Effector memory CD4-positive, alpha-beta T cell (primary cell): ENCODE data around the gene RPS6KA6.

Experiments used
- DNase-seq, 3 donors: peaks; one replicate each; pipeline ENCODE4 v3.0.0-alpha.2; 2020
- H3K27ac ChIP-seq: 2 replicates; pipeline ENCODE4 v1.7.0; 2013; ENCODE audit warnings: mild to moderate bottlenecking, low read length, moderate library complexity; ENCODE audit not compliant: insufficient read depth, poor library complexity, severe bottlenecking
- H3K27me3 ChIP-seq: replicated peaks from 2 replicates; pipeline ENCODE4 v1.7.0; 2013; ENCODE audit warnings: mild to moderate bottlenecking, low read length; ENCODE audit not compliant: insufficient read depth, control insufficient read depth, poor library complexity, severe bottlenecking
- H3K36me3 ChIP-seq: 2 replicates; pipeline ENCODE4 v1.7.0; 2013; ENCODE audit warnings: mild to moderate bottlenecking, low read length, moderate library complexity; ENCODE audit not compliant: control insufficient read depth, insufficient read depth
- H3K4me1 ChIP-seq: 2 replicates; pipeline ENCODE4 v1.7.0; 2013; ENCODE audit warnings: low read length, mild to moderate bottlenecking; ENCODE audit not compliant: control insufficient read depth, insufficient read depth, poor library complexity, severe bottlenecking
- H3K4me3 ChIP-seq: 2 replicates; pipeline ENCODE4 v1.7.0; 2013; ENCODE audit warnings: low read length, low read depth, mild to moderate bottlenecking; ENCODE audit not compliant: insufficient read depth, poor library complexity, severe bottlenecking
- H3K9me3 ChIP-seq: 2 replicates; pipeline ENCODE4 v1.7.0; 2013; ENCODE audit warnings: mild to moderate bottlenecking, low read length, moderate library complexity; ENCODE audit not compliant: control insufficient read depth

The RPS6KA6 gene

GRCh38 chrX:84197550-84197949 lies 9.6 kb upstream of the RPS6KA6 start:
- Histone ChIP-seq H3K4me1 (no peaks in the 10 kb centered on the region), H3K4me3 (no peak overlapping the region), H3K27ac (no peak overlapping the region), H3K36me3 (no peaks in the 10 kb centered on the region), H3K27me3 (no peaks in the 10 kb centered on the region), H3K9me3 (no peaks in the 10 kb centered on the region)
- DNase-seq, result no peak

- Histone ChIP-seq H3K27me3 (no peaks in the 10 kb centered on the region), H3K4me3 (no peak overlapping the region), H3K9me3 (no peaks in the 10 kb centered on the region), H3K36me3 (no peaks in the 10 kb centered on the region), H3K4me1 (no peaks in the 10 kb centered on the region), H3K27ac (no peak overlapping the region)
- no peak for DNase-seq
Observed at GRCh38 chrX:84192006-84192405, 4.0 kb upstream of the RPS6KA6 start.

DNA sequence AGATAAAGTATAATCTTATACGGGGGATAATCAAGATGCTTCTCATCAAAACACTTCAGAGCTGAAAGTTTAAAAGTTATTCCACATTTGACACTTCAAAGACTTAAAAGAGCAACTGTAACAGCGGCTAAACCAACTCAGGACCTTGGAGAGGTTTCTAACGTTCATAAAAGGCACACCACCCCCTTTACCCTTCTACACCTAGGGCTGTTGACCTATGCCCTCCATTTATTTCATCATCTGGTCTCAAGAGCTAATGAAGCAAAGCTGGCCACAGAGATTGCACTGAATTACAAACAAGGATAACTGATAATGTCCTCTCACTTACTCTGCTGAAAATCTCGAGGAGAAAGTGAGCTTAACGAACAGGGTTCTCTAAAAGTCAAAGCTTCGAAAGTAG lies 1.1 kb upstream of the RPS6KA6 start:
- H3K27me3 ChIP-seq, result no peaks in the 10 kb centered on the region
- no peaks in the 10 kb centered on the region for H3K4me1 ChIP-seq
- no peak overlapping the region for H3K27ac ChIP-seq
- H3K4me3 ChIP-seq, result no peak overlapping the region
- H3K36me3 ChIP-seq, result no peaks in the 10 kb centered on the region
- no peaks in the 10 kb centered on the region for H3K9me3 ChIP-seq
- no peak for DNase-seq

- Histone ChIP-seq H3K27ac (no peak overlapping the region), H3K4me3 (no peak overlapping the region), H3K4me1 (no peaks in the 10 kb centered on the region), H3K9me3 (no peaks in the 10 kb centered on the region), H3K36me3 (no peaks in the 10 kb centered on the region), H3K27me3 (no peaks in the 10 kb centered on the region)
- DNase-seq, result no peak
Observed at GRCh38 chrX:84188320-84188834, 378 bp upstream of the RPS6KA6 start.

- Histone ChIP-seq H3K4me3 (no peak overlapping the region), H3K36me3 (no peaks in the 10 kb centered on the region), H3K9me3 (no peaks in the 10 kb centered on the region), H3K27me3 (no peaks in the 10 kb centered on the region), H3K4me1 (no peaks in the 10 kb centered on the region), H3K27ac (no peak overlapping the region)
- DNase-seq, result no peak
Observed at GRCh38 chrX:84186603-84187532, 1.1 kb downstream of the RPS6KA6 start.

DNA sequence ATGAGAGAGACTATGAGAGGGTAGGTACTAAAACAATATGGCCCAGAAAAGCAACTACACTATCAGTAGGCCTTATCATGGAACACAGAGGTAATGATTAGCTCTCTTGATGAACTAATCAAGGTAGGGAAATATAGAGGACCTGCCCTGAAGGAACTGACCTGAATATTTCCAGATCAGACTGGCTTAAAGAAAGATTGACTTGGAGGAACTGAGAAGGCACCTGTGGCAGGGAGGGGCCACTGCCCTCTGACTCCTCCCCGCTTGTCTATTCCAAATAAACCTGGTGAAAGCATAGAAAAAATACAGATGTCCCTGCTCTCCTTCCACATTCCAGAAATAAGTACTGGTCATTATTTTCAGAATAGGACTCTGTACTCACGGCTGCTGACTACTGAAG lies 5.5 kb downstream of the RPS6KA6 start:
- H3K9me3 ChIP-seq, result no peaks in the 10 kb centered on the region
- no peaks in the 10 kb centered on the region for H3K36me3 ChIP-seq
- H3K27me3 ChIP-seq, result no peaks in the 10 kb centered on the region
- no peaks in the 10 kb centered on the region for H3K4me1 ChIP-seq
- no peak overlapping the region for H3K27ac ChIP-seq
- no peak for DNase-seq
- H3K4me3 ChIP-seq, result no peak overlapping the region

DNA sequence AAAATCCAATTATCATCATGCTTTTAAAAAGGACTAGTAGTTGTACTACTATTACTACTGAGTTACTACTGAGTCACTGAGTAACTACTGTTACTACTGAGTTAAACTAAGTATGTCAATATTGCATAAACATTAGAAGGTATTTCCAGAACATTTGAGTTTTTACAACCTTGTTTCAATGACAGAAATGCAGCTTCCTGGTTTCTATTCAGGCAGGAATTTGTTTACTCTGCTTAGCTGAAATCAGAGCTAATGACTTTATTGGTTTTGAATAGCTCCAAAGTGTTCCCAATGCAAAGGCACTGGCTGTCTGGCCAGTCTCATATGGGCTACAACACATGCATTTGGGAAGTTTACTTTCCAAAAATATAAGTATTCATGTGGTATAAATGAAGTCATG lies 12.0 kb downstream of the RPS6KA6 start:
- no peak overlapping the region for H3K27ac ChIP-seq
- no peak for DNase-seq

DNA sequence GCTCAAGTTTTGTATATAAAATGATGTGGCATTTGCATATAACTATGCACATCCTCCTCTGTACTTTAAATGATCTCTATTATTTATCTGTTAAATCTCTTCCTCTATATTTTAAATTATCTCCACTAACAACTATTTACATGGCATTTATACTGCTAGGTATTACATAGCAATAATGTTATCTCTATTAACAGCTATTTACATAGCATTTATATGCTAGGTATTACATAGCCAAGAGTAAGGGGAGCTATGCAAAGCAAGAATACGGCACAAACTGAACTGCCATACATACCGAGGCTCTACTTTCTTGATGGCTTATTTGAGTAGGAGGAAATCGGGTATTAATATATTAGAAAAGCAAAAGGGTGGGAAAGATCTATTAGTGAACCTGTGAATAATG lies 12.7 kb downstream of the RPS6KA6 start:
- no peaks in the 10 kb centered on the region for H3K9me3 ChIP-seq
- no peaks in the 10 kb centered on the region for H3K4me1 ChIP-seq
- no peaks in the 10 kb centered on the region for H3K36me3 ChIP-seq
- DNase-seq, result no peak
- H3K4me3 ChIP-seq, result no peak overlapping the region
- H3K27ac ChIP-seq, result no peak overlapping the region
- no peaks in the 10 kb centered on the region for H3K27me3 ChIP-seq

More for the DNA sequence above, 12.0 kb downstream of the RPS6KA6 start:
- no peaks in the 10 kb centered on the region for H3K36me3 ChIP-seq
- H3K27me3 ChIP-seq, result no peaks in the 10 kb centered on the region
- no peaks in the 10 kb centered on the region for H3K9me3 ChIP-seq
- no peaks in the 10 kb centered on the region for H3K4me1 ChIP-seq
- no peak overlapping the region for H3K4me3 ChIP-seq

GRCh38 chrX:84174348-84174747 lies 13.7 kb downstream of the RPS6KA6 start:
- Histone ChIP-seq H3K36me3 (no peaks in the 10 kb centered on the region), H3K27me3 (no peaks in the 10 kb centered on the region), H3K4me3 (no peak overlapping the region), H3K27ac (no peak overlapping the region), H3K9me3 (no peaks in the 10 kb centered on the region), H3K4me1 (no peaks in the 10 kb centered on the region)
- DNase-seq, result no peak

GRCh38 chrX:84170931-84171330 lies 17.1 kb downstream of the RPS6KA6 start:
- Histone ChIP-seq H3K4me3 (no peak overlapping the region), H3K9me3 (no peaks in the 10 kb centered on the region), H3K27ac (no peak overlapping the region), H3K36me3 (no peaks in the 10 kb centered on the region), H3K4me1 (no peaks in the 10 kb centered on the region), H3K27me3 (no peaks in the 10 kb centered on the region)
- DNase-seq, result no peak
